ENCODE results near the gene EXTL1.

DNA sequence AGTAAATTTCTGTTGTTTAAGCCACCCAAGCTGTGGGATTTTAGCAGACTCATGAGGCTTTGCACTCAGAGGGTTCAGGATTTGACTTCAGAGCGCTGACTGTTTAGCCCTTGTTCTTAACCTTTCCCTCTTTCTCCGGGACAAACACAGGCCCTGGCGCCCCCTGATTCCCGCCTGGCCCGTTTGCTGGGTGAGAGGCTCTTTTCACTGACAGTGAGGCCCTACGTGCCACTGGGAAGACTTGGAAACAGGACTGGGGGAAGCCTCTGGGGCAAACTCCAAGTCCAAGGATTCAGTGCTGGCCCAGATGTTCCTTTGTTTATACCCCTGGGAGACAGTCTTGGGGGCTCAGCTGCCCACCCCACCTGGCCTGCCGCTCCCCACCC is 57.6 kb downstream of the EXTL1 start:
- TF ChIP-seq, protein P1, sequence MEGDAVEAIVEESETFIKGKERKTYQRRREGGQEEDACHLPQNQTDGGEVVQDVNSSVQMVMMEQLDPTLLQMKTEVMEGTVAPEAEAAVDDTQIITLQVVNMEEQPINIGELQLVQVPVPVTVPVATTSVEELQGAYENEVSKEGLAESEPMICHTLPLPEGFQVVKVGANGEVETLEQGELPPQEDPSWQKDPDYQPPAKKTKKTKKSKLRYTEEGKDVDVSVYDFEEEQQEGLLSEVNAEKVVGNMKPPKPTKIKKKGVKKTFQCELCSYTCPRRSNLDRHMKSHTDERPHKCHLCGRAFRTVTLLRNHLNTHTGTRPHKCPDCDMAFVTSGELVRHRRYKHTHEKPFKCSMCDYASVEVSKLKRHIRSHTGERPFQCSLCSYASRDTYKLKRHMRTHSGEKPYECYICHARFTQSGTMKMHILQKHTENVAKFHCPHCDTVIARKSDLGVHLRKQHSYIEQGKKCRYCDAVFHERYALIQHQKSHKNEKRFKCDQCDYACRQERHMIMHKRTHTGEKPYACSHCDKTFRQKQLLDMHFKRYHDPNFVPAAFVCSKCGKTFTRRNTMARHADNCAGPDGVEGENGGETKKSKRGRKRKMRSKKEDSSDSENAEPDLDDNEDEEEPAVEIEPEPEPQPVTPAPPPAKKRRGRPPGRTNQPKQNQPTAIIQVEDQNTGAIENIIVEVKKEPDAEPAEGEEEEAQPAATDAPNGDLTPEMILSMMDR (IDR thresholded peaks at IDR 0.05), result no peak
- TF ChIP-seq POLR2A (IDR thresholded peaks at IDR 0.05), result no peak

Data from esophagus squamous epithelium (tissue), 4 donors.